Smooth muscle cell (in vitro differentiated cells): ENCODE data around the gene KREMEN2. TPM values are rescaled to one million over a fixed set of nuclear protein-coding genes. Genes with fewer than 3 reads are reported as not detected.

Source experiments
- DNase-seq: peaks from one replicate; lab custom pipeline; 2025; ENCODE audit not compliant: unreplicated experiment; lab: John Stamatoyannopoulos, UW
- H2AFZ ChIP-seq: fragments of 200-600 bp; sonication (generic); 2 replicates; pipeline ENCODE4 v1.6.0; 2016; ENCODE audit warnings: antibody characterized with exemption, low read depth, mild to moderate bottlenecking
- H3F3A ChIP-seq: fragments of 200-600 bp; sonication (generic); 2 replicates; pipeline ENCODE4 v1.6.0; 2017; ENCODE audit warnings: antibody characterized with exemption, low read depth
- H3K27ac ChIP-seq: fragments of 200-600 bp; sonication (generic); 2 replicates; pipeline ENCODE4 v1.5.1; 2016; ENCODE audit warnings: low read depth, mild to moderate bottlenecking
- H3K27me3 ChIP-seq: fragments of 200-600 bp; sonication (generic); 2 replicates; pipeline ENCODE4 v1.6.1; 2016; ENCODE audit warnings: low read depth, mild to moderate bottlenecking
- H3K36me3 ChIP-seq: fragments of 200-600 bp; sonication (generic); 2 replicates; pipeline ENCODE4 v1.5.1; 2016; ENCODE audit warnings: low read depth
- H3K4me1 ChIP-seq: fragments of 200-600 bp; sonication (generic); 2 replicates; pipeline ENCODE4 v1.5.1; 2016; ENCODE audit warnings: low read depth
- H3K4me2 ChIP-seq: fragments of 200-600 bp; sonication (generic); 2 replicates; pipeline ENCODE4 v1.6.0; 2016; ENCODE audit warnings: mild to moderate bottlenecking
- H3K4me3 ChIP-seq: fragments of 200-600 bp; sonication (generic); 2 replicates; pipeline ENCODE4 v1.5.1; 2016; ENCODE audit warnings: mild to moderate bottlenecking
- H3K79me2 ChIP-seq: fragments of 200-600 bp; sonication (generic); 2 replicates; pipeline ENCODE4 v1.6.0; 2016; ENCODE audit warnings: low read depth, mild to moderate bottlenecking
- H3K9ac ChIP-seq: fragments of 200-600 bp; sonication (generic); 2 replicates; pipeline ENCODE4 v1.6.0; 2016; ENCODE audit warnings: low read depth
- H3K9me3 ChIP-seq: fragments of 200-600 bp; sonication (generic); replicated peaks from 2 replicates; pipeline ENCODE4 v1.5.1; 2016; ENCODE audit warnings: low read depth
- H4K20me1 ChIP-seq: fragments of 200-600 bp; sonication (generic); 2 replicates; pipeline ENCODE4 v1.6.0; 2016; ENCODE audit warnings: low read depth
- CTCF ChIP-seq: fragments of 200-600 bp; sonication (generic); IDR thresholded peaks from 2 replicates; pipeline ENCODE4 v1.5.1; 2017; ENCODE audit warnings: borderline replicate concordance, mild to moderate bottlenecking, antibody characterized with exemption; ENCODE audit not compliant: insufficient read depth, poor library complexity, severe bottlenecking
- WGBS: methylation state at CpG from one replicate; pipeline ENCODE4 v1.1.7; 2016; ENCODE audit warnings: low lambda C conversion rate; 5-methylcytosine and 5-hydroxymethylcytosine counted together
- polyA plus RNA-seq: library from polyadenylated mRNA; unstranded; fragments of >200 nt; fragmentation: Nextera tagmentation; extraction: Ambion mirVana; gene quantifications from 2 replicates; pipeline ENCODE4 v1.2.1, GENCODE V29; 2016
- total RNA-seq: library from RNA; depleted of rRNA; stranded (reverse); fragments of >200 nt; gene quantifications from 2 replicates; pipeline ENCODE4 v1.2.3, GENCODE V29; 2014

Gene KREMEN2
- total and polyA plus RNA-seq, 2 experiments from 2014 or later: 0.27 to 2.0 TPM

- no peaks in the 10 kb centered on the region for H3K36me3 ChIP-seq
- no peaks in the 10 kb centered on the region for H3K9me3 ChIP-seq
- no peaks in the 10 kb centered on the region for H3F3A ChIP-seq
- no peak for TF ChIP-seq CTCF
- 94% methylated on average over 14 of the region's 17 CpGs for WGBS
- no peak overlapping the region for H3K27ac ChIP-seq
- no peak overlapping the region for H3K4me2 ChIP-seq
- H2AFZ ChIP-seq: no peak overlapping the region
- H4K20me1 ChIP-seq: peaks cover 11% of the 10 kb centered on the region
- no peak overlapping the region for H3K4me3 ChIP-seq
- no peaks in the 10 kb centered on the region for H3K79me2 ChIP-seq
- H3K4me1 ChIP-seq: no peaks in the 10 kb centered on the region
- no peaks in the 10 kb centered on the region for H3K27me3 ChIP-seq
- no peak for DNase-seq
- H3K9ac ChIP-seq: no peak overlapping the region
Observed at GRCh38 chr16:2973605-2974318, 9.7 kb downstream of the KREMEN2 start.

GRCh38 chr16:2974319-2975056 is 10.4 kb downstream of the KREMEN2 start:
- Histone ChIP-seq H3K9ac (no peak overlapping the region), H3K79me2 (no peaks in the 10 kb centered on the region), H3K4me1 (peaks cover 3% of the 10 kb centered on the region), H3K4me3 (no peak overlapping the region), H3K27ac (no peak overlapping the region), H2AFZ (no peak overlapping the region), H3K36me3 (no peaks in the 10 kb centered on the region), H3K27me3 (no peaks in the 10 kb centered on the region), H4K20me1 (peaks cover 11% of the 10 kb centered on the region), H3F3A (no peaks in the 10 kb centered on the region), H3K4me2 (no peak overlapping the region), H3K9me3 (no peaks in the 10 kb centered on the region)
- 97% methylated on average over 15 of the region's 15 CpGs for WGBS
- DNase-seq: no peak
- no peak for TF ChIP-seq CTCF

GRCh38 chr16:2975161-2975795 is 11.2 kb downstream of the KREMEN2 start:
- Histone ChIP-seq H3K27me3 (no peaks in the 10 kb centered on the region), H3K4me3 (no peak overlapping the region), H3K36me3 (no peaks in the 10 kb centered on the region), H2AFZ (no peak overlapping the region), H3K27ac (no peak overlapping the region), H3K79me2 (no peaks in the 10 kb centered on the region), H3K4me2 (no peak overlapping the region), H3F3A (no peaks in the 10 kb centered on the region), H4K20me1 (peaks cover 9% of the 10 kb centered on the region), H3K4me1 (peaks cover 7% of the 10 kb centered on the region), H3K9me3 (no peaks in the 10 kb centered on the region), H3K9ac (no peak overlapping the region)
- DNase-seq: no peak
- TF ChIP-seq CTCF: no peak
- 96% methylated on average over 28 of the region's 28 CpGs for WGBS
